Measurements from ENCODE around the gene XIRP1.

The XIRP1 gene, protein sequence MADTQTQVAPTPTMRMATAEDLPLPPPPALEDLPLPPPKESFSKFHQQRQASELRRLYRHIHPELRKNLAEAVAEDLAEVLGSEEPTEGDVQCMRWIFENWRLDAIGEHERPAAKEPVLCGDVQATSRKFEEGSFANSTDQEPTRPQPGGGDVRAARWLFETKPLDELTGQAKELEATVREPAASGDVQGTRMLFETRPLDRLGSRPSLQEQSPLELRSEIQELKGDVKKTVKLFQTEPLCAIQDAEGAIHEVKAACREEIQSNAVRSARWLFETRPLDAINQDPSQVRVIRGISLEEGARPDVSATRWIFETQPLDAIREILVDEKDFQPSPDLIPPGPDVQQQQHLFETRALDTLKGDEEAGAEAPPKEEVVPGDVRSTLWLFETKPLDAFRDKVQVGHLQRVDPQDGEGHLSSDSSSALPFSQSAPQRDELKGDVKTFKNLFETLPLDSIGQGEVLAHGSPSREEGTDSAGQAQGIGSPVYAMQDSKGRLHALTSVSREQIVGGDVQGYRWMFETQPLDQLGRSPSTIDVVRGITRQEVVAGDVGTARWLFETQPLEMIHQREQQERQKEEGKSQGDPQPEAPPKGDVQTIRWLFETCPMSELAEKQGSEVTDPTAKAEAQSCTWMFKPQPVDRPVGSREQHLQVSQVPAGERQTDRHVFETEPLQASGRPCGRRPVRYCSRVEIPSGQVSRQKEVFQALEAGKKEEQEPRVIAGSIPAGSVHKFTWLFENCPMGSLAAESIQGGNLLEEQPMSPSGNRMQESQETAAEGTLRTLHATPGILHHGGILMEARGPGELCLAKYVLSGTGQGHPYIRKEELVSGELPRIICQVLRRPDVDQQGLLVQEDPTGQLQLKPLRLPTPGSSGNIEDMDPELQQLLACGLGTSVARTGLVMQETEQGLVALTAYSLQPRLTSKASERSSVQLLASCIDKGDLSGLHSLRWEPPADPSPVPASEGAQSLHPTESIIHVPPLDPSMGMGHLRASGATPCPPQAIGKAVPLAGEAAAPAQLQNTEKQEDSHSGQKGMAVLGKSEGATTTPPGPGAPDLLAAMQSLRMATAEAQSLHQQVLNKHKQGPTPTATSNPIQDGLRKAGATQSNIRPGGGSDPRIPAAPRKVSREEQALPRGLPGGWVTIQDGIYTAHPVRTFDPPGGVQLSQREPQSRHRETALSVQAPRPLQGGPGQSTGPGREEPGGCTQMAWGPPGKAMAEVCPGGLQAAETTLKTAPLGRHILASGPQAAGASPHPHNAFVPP (N-terminal part only)

DNA sequence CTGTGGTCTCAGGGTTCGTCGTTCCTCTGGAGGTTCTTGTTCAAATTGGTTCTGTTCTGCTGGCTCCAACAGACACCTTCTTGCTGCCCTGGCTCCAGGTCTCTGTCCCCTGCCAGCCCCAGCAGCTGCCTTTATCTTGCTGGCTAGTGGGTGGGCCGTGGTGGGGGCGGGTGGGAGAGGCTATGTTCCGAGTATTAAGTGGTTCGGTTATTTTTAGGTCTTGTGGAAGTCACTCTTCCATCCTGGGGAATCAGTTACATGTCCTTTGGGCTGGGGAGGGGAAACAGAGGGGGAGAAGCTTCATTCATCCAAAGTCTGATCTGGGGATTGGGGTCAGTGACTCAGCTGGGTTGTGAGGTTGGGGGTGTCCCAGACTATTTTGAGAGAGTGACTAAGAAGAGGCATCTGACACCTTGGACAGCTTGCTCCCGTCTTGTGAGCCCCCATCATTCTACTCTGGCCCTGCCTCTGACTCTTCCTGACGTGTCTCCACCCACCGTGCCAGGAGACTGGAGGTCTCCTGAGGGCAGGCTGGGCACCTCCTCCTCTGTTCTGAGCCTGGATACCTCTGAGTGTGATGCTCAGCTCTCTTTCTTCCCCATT, at the start of gene XIRP1:
Gene XIRP1 (minus strand): TSS at position 106 of the 603 bp plus-strand sequence. CDS start 3,150 bp downstream, outside the sequence.
- TF ChIP-seq, protein P1, sequence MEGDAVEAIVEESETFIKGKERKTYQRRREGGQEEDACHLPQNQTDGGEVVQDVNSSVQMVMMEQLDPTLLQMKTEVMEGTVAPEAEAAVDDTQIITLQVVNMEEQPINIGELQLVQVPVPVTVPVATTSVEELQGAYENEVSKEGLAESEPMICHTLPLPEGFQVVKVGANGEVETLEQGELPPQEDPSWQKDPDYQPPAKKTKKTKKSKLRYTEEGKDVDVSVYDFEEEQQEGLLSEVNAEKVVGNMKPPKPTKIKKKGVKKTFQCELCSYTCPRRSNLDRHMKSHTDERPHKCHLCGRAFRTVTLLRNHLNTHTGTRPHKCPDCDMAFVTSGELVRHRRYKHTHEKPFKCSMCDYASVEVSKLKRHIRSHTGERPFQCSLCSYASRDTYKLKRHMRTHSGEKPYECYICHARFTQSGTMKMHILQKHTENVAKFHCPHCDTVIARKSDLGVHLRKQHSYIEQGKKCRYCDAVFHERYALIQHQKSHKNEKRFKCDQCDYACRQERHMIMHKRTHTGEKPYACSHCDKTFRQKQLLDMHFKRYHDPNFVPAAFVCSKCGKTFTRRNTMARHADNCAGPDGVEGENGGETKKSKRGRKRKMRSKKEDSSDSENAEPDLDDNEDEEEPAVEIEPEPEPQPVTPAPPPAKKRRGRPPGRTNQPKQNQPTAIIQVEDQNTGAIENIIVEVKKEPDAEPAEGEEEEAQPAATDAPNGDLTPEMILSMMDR (IDR thresholded peaks at IDR 0.05; ENCODE audit: unreplicated experiment in 3 of 3), result no peak
- H3K9me3 Mint-ChIP-seq, result no peaks in the 10 kb centered on the region
- H3K4me1 Mint-ChIP-seq, result peaks cover 49% of the 10 kb centered on the region
- H3K27me3 Mint-ChIP-seq (ENCODE audit: low read depth), result peaks cover 4% of the 10 kb centered on the region
- peak within 1 kb of the TSS; percentile 36 to 76 (median 73) for H3K4me3 Mint-ChIP-seq
- peak within 1 kb of the TSS in 1 of 3 experiments; percentile 40 for H3K27ac Mint-ChIP-seq
- H3K36me3 Mint-ChIP-seq (ENCODE audit: low read depth), result no peaks in the 10 kb centered on the region

DNA sequence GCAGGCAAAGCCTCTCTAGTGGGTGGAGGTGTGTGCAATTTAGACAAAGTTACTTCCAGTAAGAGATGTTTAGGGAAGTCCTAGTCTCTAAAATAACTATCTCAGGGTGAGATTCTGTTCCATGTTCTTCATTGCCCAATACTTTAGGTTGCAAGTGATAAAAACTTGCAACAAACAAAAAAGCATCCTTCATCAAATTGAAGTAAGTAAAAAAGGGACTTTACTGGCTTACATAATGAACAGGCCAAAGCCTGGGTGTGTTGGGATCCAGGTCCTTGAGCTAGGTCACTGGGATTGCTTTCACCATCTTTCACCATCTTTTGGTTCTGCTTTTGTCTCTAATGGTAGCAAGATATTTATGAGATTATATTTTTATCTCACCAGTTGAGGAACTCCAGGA, 49.2 kb upstream of the XIRP1 start:
- Mint-ChIP-seq H3K27me3 (ENCODE audit: low read depth) (peaks cover 9% of the 10 kb centered on the region), H3K4me1 (no peaks in the 10 kb centered on the region), H3K9me3 (peaks cover 2% of the 10 kb centered on the region), H3K27ac (no peak overlapping the region), H3K36me3 (ENCODE audit: low read depth) (no peaks in the 10 kb centered on the region), H3K4me3 (no peak overlapping the region)
- TF ChIP-seq, protein P1 (IDR thresholded peaks at IDR 0.05; ENCODE audit: unreplicated experiment in 3 of 3), result no peak

DNA sequence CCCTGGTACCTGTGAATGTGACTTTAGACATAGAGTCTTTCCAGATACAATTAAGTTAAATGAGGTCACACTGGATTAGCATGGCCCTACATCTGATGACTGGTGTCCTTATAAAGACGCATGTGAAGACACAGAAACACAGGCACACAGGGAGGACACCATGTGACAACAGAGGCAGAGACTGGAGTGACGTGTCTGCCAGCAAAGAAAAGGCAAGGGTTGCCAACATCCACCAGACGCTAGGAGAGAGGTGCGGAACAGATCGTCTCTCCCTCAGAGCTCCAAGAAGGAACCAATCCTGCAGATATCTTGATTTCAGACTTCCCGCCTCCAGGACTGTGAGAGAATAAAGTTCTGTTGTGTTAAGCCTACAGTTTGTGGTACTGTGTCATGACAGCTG, 44.6 kb upstream of the XIRP1 start:
- Mint-ChIP-seq H3K27ac (no peak overlapping the region), H3K4me1 (no peaks in the 10 kb centered on the region), H3K27me3 (ENCODE audit: low read depth) (peaks cover 27% of the 10 kb centered on the region), H3K9me3 (no peaks in the 10 kb centered on the region), H3K4me3 (no peak overlapping the region), H3K36me3 (ENCODE audit: low read depth) (no peaks in the 10 kb centered on the region)
- TF ChIP-seq, protein P1 (IDR thresholded peaks at IDR 0.05; ENCODE audit: unreplicated experiment in 3 of 3), result no peak

DNA sequence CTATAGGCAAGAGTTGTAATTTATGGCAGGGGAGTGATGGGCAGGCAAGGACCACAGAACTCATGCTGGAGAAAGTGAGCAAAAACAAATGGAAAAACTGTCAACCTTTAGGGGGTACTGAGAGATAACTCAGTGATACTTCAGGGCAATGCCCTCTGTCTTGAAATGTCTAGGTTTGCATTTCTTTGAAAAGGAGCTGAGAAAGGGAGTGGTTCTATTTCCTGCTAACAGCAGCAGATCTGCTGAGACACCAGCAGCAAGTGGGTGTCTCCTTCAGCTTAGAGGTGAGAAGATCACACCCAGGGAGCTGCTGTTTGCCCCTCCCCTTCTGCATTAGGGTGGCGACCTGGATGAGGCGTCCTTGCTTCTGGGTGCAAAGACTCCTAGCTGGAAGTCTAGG, 42.3 kb upstream of the XIRP1 start:
- H3K27ac Mint-ChIP-seq, result peak overlapping the region in 1 of 3 experiments; percentile 0
- TF ChIP-seq, protein P1 (IDR thresholded peaks at IDR 0.05; ENCODE audit: unreplicated experiment in 3 of 3), result no peak
- H3K36me3 Mint-ChIP-seq (ENCODE audit: low read depth), result no peaks in the 10 kb centered on the region
- H3K9me3 Mint-ChIP-seq, result peaks cover 8% of the 10 kb centered on the region
- no peak overlapping the region for H3K4me3 Mint-ChIP-seq
- no peaks in the 10 kb centered on the region for H3K4me1 Mint-ChIP-seq
- H3K27me3 Mint-ChIP-seq (ENCODE audit: low read depth), result peaks cover 27% of the 10 kb centered on the region

DNA sequence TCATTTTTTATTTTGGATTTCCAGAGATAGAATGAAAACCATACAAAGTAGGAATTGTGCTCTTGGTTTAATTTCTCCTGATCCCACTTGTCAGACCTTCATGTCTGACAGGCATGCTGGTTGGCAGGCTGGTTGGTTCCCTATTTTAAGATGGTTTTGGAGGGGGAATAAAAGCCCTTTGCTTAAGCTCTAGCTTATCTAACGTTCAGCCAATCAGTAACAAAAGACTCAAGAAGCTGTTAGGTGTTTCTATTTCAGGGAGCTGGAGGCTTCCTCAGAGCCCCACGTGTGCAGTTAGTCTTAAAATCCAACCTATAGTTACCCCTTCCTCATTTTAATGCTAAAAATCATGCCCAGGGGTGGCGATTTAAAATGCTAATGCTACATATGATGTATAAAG, 40.5 kb upstream of the XIRP1 start:
- Mint-ChIP-seq H3K36me3 (ENCODE audit: low read depth) (no peaks in the 10 kb centered on the region), H3K4me3 (no peak overlapping the region), H3K27me3 (ENCODE audit: low read depth) (peaks cover 23% of the 10 kb centered on the region), H3K9me3 (peaks cover 12% of the 10 kb centered on the region), H3K27ac (no peak overlapping the region), H3K4me1 (no peaks in the 10 kb centered on the region)
- TF ChIP-seq, protein P1 (IDR thresholded peaks at IDR 0.05; ENCODE audit: unreplicated experiment in 3 of 3), result no peak
